Stimulated activated CD4-positive, alpha-beta T cell treated with anti-CD3 and anti-CD28 coated beads, TNF-alpha, amount 100 ng/mL, for 1 hour (primary cell): Measurements from ENCODE around the gene PTGFRN.

Experiments
- DNase-seq, 3 donors: peaks; one replicate each; pipeline ENCODE4 v3.0.0-alpha.2; 2020; ENCODE audit warnings: low read depth in 3 of 3, low spot score in 1 of 3

PTGFRN gene

GRCh38 chr1:116997636-116998035 is 87.9 kb downstream of the PTGFRN start:
- DNase-seq = no peak

GRCh38 chr1:116999596-116999995 is 89.9 kb downstream of the PTGFRN start:
- no peak for DNase-seq

- no peak for DNase-seq
Observed at GRCh38 chr1:117000142-117000541, 90.4 kb downstream of the PTGFRN start.

- DNase-seq = no peak
Observed at GRCh38 chr1:117001254-117001927, 91.7 kb downstream of the PTGFRN start, which contains the start of gene CD101. TSS of gene CD101 (plus strand) at chr1:117001760. CDS start at chr1:117001818, 58 bp downstream.

- no peak for DNase-seq
Observed at GRCh38 chr1:117003223-117003875, 93.6 kb downstream of the PTGFRN start.

- DNase-seq = no peak
Observed at GRCh38 chr1:117007719-117008013, 98.0 kb downstream of the PTGFRN start.

GRCh38 chr1:117008656-117009055 is 98.9 kb downstream of the PTGFRN start:
- no peak for DNase-seq

- DNase-seq = no peak
Observed at GRCh38 chr1:117009132-117009531, 99.4 kb downstream of the PTGFRN start.

GRCh38 chr1:117010310-117010969 is 100.7 kb downstream of the PTGFRN start:
- no peak for DNase-seq

- no peak for DNase-seq
Observed at GRCh38 chr1:117011334-117011733, 101.6 kb downstream of the PTGFRN start.

- DNase-seq = no peak
Observed at GRCh38 chr1:117013309-117013858, 103.7 kb downstream of the PTGFRN start.

- no peak for DNase-seq
Observed at GRCh38 chr1:117014209-117014608, 104.5 kb downstream of the PTGFRN start.

- no peak for DNase-seq
Observed at GRCh38 chr1:117015724-117016123, 106.0 kb downstream of the PTGFRN start.

- no peak for DNase-seq
Observed at GRCh38 chr1:117017062-117017461, 107.3 kb downstream of the PTGFRN start.

- no peak for DNase-seq
Observed at GRCh38 chr1:117017648-117018047, 107.9 kb downstream of the PTGFRN start.

GRCh38 chr1:117020526-117021156 is 110.9 kb downstream of the PTGFRN start:
- no peak for DNase-seq

- DNase-seq = no peak
Observed at GRCh38 chr1:117022114-117022513, 112.4 kb downstream of the PTGFRN start.

- no peak for DNase-seq
Observed at GRCh38 chr1:117025568-117025967, 115.9 kb downstream of the PTGFRN start.

GRCh38 chr1:117026361-117026760 is 116.6 kb downstream of the PTGFRN start:
- no peak for DNase-seq

GRCh38 chr1:117029685-117030084 is 120.0 kb downstream of the PTGFRN start:
- DNase-seq = no peak

GRCh38 chr1:117030271-117030877 is 120.7 kb downstream of the PTGFRN start:
- DNase-seq = no peak
